Neuron (in vitro differentiated cells): ENCODE data around the gene ENO1.
A peak's percentile ranks its signal among the peaks of the same experiment; 100 is the strongest.
"Not testable (repeated sequence)": the region's sequence is repeated elsewhere in the genome, so short reads cannot be mapped to it uniquely, and the experiment has no call there.

ENCODE experiments used
- H2AFZ ChIP-seq: one replicate; pipeline ENCODE4 v1.6.1; 2013; ENCODE audit warnings: low read depth, mild to moderate bottlenecking, inconsistent platforms, low read length, moderate library complexity
- H3K27me3 ChIP-seq: one replicate; pipeline ENCODE4 v1.6.1; 2013; ENCODE audit warnings: low read length; ENCODE audit not compliant: insufficient read depth
- H3K36me3 ChIP-seq: one replicate; pipeline ENCODE4 v1.6.1; 2013; ENCODE audit warnings: low read length; ENCODE audit not compliant: insufficient read depth
- H3K4me1 ChIP-seq: one replicate; pipeline ENCODE4 v1.6.1; 2013; ENCODE audit warnings: low read length; ENCODE audit not compliant: insufficient read depth
- H3K4me3 ChIP-seq: 2 replicates; pipeline ENCODE4 v1.5.1; 2013; ENCODE audit warnings: mild to moderate bottlenecking, low read length, moderate library complexity
- H3K9me3 ChIP-seq: one replicate; pipeline ENCODE4 v1.6.1; 2013; ENCODE audit warnings: low read length

ENO1 gene

GRCh38 chr1:8908388-8909151 lies 30.1 kb upstream of the ENO1 start:
- H2AFZ ChIP-seq, result peak overlapping the region; percentile 28
- no peaks in the 10 kb centered on the region for H3K36me3 ChIP-seq
- H3K27me3 ChIP-seq, result no peaks in the 10 kb centered on the region
- peaks cover 7% of the 10 kb centered on the region for H3K4me1 ChIP-seq
- H3K4me3 ChIP-seq, result peak overlapping the region; percentile 17
- H3K9me3 ChIP-seq, result peaks cover 2% of the 10 kb centered on the region

GRCh38 chr1:8905582-8906191 lies 27.2 kb upstream of the ENO1 start:
- no peaks in the 10 kb centered on the region for H3K27me3 ChIP-seq
- H3K9me3 ChIP-seq, result no peaks in the 10 kb centered on the region
- H3K4me1 ChIP-seq, result peaks cover 7% of the 10 kb centered on the region
- H3K36me3 ChIP-seq, result no peaks in the 10 kb centered on the region
- H2AFZ ChIP-seq, result no peak overlapping the region
- H3K4me3 ChIP-seq, result no peak overlapping the region

- H3K9me3 ChIP-seq, result no peaks in the 10 kb centered on the region
- no peak overlapping the region for H2AFZ ChIP-seq
- H3K36me3 ChIP-seq, result no peaks in the 10 kb centered on the region
These were observed 25.6 kb upstream of the ENO1 start for GRCh38 chr1:8903908-8904650.

GRCh38 chr1:8903410-8903809 lies 24.9 kb upstream of the ENO1 start:
- H2AFZ ChIP-seq, result no peak overlapping the region
- no peaks in the 10 kb centered on the region for H3K36me3 ChIP-seq
- peaks cover 2% of the 10 kb centered on the region for H3K4me1 ChIP-seq
- H3K9me3 ChIP-seq, result no peaks in the 10 kb centered on the region
- H3K27me3 ChIP-seq, result no peaks in the 10 kb centered on the region
- H3K4me3 ChIP-seq, result no peak overlapping the region

More at GRCh38 chr1:8903908-8904650, 25.6 kb upstream of the ENO1 start:
- no peaks in the 10 kb centered on the region for H3K27me3 ChIP-seq
- H3K4me1 ChIP-seq, result peaks cover 7% of the 10 kb centered on the region
- no peak overlapping the region for H3K4me3 ChIP-seq

GRCh38 chr1:8902765-8903164 lies 24.3 kb upstream of the ENO1 start:
- H3K36me3 ChIP-seq, result no peaks in the 10 kb centered on the region
- H3K9me3 ChIP-seq, result no peaks in the 10 kb centered on the region
- no peaks in the 10 kb centered on the region for H3K27me3 ChIP-seq

GRCh38 chr1:8900684-8901083 lies 22.2 kb upstream of the ENO1 start:
- H2AFZ ChIP-seq, H3K4me1 ChIP-seq, H3K4me3 ChIP-seq, H3K36me3 ChIP-seq, H3K27me3 ChIP-seq, H3K9me3 ChIP-seq: not testable (repeated sequence)

More at GRCh38 chr1:8902765-8903164, 24.3 kb upstream of the ENO1 start:
- Histone ChIP-seq H2AFZ (no peak overlapping the region), H3K4me3 (no peak overlapping the region), H3K4me1 (no peaks in the 10 kb centered on the region)

GRCh38 chr1:8899046-8899445 lies 20.6 kb upstream of the ENO1 start:
- Histone ChIP-seq H3K36me3 (no peaks in the 10 kb centered on the region), H3K4me1 (no peaks in the 10 kb centered on the region), H3K27me3 (no peaks in the 10 kb centered on the region), H3K4me3 (no peak overlapping the region), H2AFZ (no peak overlapping the region), H3K9me3 (no peaks in the 10 kb centered on the region)

GRCh38 chr1:8898418-8898817 lies 19.9 kb upstream of the ENO1 start:
- not testable (repeated sequence) for H3K27me3 ChIP-seq, H3K4me3 ChIP-seq, H3K4me1 ChIP-seq, H3K36me3 ChIP-seq, H3K9me3 ChIP-seq, H2AFZ ChIP-seq

GRCh38 chr1:8897505-8897904 lies 19.0 kb upstream of the ENO1 start:
- H3K4me3 ChIP-seq, H3K27me3 ChIP-seq, H3K36me3 ChIP-seq, H2AFZ ChIP-seq, H3K9me3 ChIP-seq, H3K4me1 ChIP-seq: not testable (repeated sequence)

GRCh38 chr1:8896775-8897174 lies 18.3 kb upstream of the ENO1 start:
- not testable (repeated sequence) for H3K36me3 ChIP-seq, H3K4me3 ChIP-seq, H3K27me3 ChIP-seq, H3K9me3 ChIP-seq, H2AFZ ChIP-seq, H3K4me1 ChIP-seq

GRCh38 chr1:8892026-8892425 lies 13.5 kb upstream of the ENO1 start:
- Histone ChIP-seq H3K9me3 (no peaks in the 10 kb centered on the region), H3K4me3 (no peak overlapping the region), H3K4me1 (no peaks in the 10 kb centered on the region), H3K36me3 (no peaks in the 10 kb centered on the region), H2AFZ (no peak overlapping the region), H3K27me3 (no peaks in the 10 kb centered on the region)

GRCh38 chr1:8891401-8891800 lies 12.9 kb upstream of the ENO1 start:
- Histone ChIP-seq H3K9me3 (no peaks in the 10 kb centered on the region), H2AFZ (no peak overlapping the region), H3K4me3 (no peak overlapping the region), H3K36me3 (no peaks in the 10 kb centered on the region), H3K4me1 (no peaks in the 10 kb centered on the region), H3K27me3 (no peaks in the 10 kb centered on the region)

- H3K4me3 ChIP-seq, result no peak overlapping the region
- no peaks in the 10 kb centered on the region for H3K27me3 ChIP-seq
- no peaks in the 10 kb centered on the region for H3K36me3 ChIP-seq
- no peaks in the 10 kb centered on the region for H3K4me1 ChIP-seq
- no peak overlapping the region for H2AFZ ChIP-seq
- no peaks in the 10 kb centered on the region for H3K9me3 ChIP-seq
These were observed 11.7 kb upstream of the ENO1 start for GRCh38 chr1:8889925-8890785.
